Activated naive CD4-positive, alpha-beta T cell treated with anti-CD3 and anti-CD28 coated beads, Interleukin-2, amount 10 ng/mL, durations not matched to agents 5 hours and 36 hours (primary cell): Measurements from ENCODE around the gene LPIN2. TPM values are rescaled to one million over a fixed set of nuclear protein-coding genes. Genes with fewer than 3 reads are reported as not detected.

Experiments used
- total RNA-seq, 2 experiments: library from RNA; stranded (reverse); gene quantifications; one replicate each; pipeline ENCODE4 v1.2.3, GENCODE V29; 2021

LPIN2 gene, protein sequence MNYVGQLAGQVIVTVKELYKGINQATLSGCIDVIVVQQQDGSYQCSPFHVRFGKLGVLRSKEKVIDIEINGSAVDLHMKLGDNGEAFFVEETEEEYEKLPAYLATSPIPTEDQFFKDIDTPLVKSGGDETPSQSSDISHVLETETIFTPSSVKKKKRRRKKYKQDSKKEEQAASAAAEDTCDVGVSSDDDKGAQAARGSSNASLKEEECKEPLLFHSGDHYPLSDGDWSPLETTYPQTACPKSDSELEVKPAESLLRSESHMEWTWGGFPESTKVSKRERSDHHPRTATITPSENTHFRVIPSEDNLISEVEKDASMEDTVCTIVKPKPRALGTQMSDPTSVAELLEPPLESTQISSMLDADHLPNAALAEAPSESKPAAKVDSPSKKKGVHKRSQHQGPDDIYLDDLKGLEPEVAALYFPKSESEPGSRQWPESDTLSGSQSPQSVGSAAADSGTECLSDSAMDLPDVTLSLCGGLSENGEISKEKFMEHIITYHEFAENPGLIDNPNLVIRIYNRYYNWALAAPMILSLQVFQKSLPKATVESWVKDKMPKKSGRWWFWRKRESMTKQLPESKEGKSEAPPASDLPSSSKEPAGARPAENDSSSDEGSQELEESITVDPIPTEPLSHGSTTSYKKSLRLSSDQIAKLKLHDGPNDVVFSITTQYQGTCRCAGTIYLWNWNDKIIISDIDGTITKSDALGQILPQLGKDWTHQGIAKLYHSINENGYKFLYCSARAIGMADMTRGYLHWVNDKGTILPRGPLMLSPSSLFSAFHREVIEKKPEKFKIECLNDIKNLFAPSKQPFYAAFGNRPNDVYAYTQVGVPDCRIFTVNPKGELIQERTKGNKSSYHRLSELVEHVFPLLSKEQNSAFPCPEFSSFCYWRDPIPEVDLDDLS
- 10 to 100 TPM; 96.3 to 97.0 TPM for total RNA-seq

DNA sequence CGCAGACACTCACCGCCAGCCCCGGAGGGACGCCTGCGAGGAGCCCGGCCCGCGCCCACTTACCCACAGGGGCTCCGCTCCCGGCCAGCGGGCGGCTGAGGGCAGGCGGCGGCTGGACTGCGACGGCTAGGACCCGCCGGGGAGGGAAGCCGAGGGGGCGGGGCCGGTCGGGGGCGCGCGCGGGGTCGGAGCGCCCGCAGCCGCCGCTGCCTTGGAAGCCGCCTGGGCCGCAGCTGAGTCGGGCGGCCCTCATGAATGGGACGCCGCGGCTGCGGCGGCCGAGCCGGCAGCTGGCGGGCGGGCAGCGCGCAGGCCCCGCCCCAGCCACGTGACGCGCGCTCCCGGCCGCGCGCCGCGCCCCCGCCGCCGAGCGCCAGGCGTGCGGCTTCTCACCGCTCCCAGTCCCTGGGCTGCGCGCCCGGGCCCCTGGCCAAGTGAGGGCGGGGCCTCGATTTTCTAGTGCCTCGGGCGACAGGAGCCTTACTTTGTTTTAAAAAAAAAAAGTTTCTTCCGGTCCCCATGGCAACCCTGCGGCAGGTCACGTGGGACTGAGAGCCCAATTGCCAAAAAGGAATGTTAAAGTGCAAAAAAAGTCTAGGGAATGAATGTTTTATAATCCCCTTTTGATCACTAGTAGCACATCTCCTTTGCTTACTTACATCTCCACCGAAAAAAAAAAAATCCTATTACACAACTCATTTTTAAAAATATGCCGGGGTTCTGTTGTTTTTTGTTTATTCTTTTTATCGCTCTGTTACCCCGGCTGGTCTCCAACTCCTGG is at the start of gene LPIN2:
Gene LPIN2, minus strand, starts transcription at position 121 of the 781 bp plus-strand sequence. CDS start 52,304 bp downstream, outside the sequence.

Other genes starting within 250 kb of the LPIN2 start
- 10 to 100 TPM; 35.2 to 38.3 TPM for gene EMILIN2, start 166.1 kb downstream of the LPIN2 start, total RNA-seq
- 1 to 10 TPM; 2.0 to 2.4 TPM for gene MYOM1, start 206.8 kb upstream of the LPIN2 start, total RNA-seq
- gene MYL12A, start 234.7 kb upstream of the LPIN2 start, total RNA-seq = 1,000 to 10,000 TPM; 1,007 to 1,022 TPM
- 100 to 1,000 TPM; 331 to 332 TPM for gene MYL12B, start 249.0 kb upstream of the LPIN2 start, total RNA-seq